Stimulated activated CD4-positive, alpha-beta T cell treated with anti-CD3 and anti-CD28 coated beads, Interleukin-1b, Interleukin-23, amount 100 ng/mL, for 48 hours (primary cell): ENCODE data around the gene PRAMEF14.
"Not testable (repeated sequence)": the region's sequence is repeated elsewhere in the genome, so short reads cannot be mapped to it uniquely, and the experiment has no call there.

Source experiments
- DNase-seq: peaks from one replicate; pipeline ENCODE4 v3.0.0-alpha.2; 2020

Gene PRAMEF14, protein sequence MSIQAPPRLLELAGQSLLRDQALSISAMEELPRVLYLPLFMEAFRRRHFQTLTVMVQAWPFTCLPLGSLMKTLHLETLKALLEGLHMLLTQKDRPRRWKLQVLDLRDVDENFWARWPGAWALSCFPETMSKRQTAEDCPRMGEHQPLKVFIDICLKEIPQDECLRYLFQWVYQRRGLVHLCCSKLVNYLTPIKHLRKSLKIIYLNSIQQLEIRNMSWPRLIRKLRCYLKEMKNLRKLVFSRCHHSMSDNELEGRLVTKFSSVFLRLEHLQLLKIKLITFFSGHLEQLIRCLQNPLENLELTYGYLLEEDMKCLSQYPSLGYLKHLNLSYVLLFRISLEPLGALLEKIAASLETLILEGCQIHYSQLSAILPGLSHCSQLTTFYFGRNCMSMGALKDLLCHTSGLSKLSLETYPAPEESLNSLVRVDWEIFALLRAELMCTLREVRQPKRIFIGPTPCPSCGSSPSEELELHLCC

DNA sequence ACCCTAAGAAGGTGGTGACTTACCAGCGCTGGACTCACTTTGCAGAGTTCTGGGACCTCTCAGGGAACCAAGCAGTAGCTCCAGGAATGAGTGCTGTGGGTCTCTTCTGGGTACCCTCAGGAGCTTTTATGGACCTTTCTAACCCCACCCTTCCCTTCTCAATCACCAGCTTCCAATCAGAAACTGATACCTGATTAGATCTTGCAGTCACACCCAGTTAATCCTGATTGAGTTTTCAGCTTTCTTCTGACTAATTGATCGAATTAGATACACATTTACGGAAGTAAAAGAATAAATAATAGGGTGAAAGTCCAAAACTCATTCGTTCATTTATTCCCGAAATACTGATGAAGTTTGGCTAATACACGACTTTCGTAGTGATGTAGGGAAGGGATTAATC, at the start of gene PRAMEF14:
Gene PRAMEF14 (minus strand): TSS at position 101 of the 400 bp plus-strand sequence. CDS start 1,820 bp downstream, outside the sequence.
- not testable (repeated sequence) for DNase-seq

DNA sequence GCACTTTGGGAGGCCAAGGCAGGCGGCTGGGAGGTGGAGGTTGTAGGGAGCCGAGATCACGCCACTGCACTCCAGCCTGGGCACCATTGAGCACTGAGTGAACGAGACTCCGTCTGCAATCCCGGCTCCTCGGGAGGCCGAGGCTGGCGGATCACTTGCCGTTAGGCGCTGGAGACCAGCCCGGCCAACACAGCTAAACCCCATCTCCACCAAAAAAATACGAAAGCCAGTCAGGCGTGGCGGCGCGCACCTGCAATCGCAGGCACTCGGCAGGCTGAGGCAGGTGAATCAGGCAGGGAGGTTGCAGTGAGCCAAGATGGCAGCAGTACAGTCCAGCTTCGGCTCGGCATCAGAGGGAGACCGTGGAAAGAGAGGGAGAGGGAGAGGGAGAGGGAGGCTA, 48.4 kb upstream of the PRAMEF14 start:
- DNase-seq, result not testable (repeated sequence)

DNA sequence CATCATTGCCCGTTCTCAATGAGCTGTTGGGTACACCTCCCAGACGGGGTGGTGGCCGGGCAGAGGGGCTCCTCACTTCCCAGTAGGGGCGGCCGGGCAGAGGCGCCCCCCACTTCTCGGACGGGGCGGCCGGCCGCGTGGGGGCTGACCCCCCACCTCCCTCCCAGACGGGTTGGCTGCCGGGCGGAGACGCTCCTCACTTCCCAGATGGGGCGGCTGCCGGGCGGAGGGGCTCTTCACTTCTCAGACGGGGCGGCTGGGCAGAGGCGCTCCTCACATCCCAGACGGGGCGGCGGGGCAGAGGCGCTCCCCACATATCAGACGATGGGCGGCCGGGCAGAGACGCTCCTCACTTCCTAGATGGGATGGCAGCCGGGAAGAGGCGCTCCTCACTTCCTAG, 47.8 kb upstream of the PRAMEF14 start:
- DNase-seq, result not testable (repeated sequence)

- DNase-seq, result not testable (repeated sequence)
Observed at GRCh38 chr1:13393004-13393403, 46.1 kb upstream of the PRAMEF14 start.

GRCh38 chr1:13389332-13389731, 42.4 kb upstream of the PRAMEF14 start, which contains the start of gene PRAMEF17:
TSS of gene PRAMEF17 (plus strand) at chr1:13389632. CDS start at chr1:13389658, 26 bp downstream.
- DNase-seq, result not testable (repeated sequence)

DNA sequence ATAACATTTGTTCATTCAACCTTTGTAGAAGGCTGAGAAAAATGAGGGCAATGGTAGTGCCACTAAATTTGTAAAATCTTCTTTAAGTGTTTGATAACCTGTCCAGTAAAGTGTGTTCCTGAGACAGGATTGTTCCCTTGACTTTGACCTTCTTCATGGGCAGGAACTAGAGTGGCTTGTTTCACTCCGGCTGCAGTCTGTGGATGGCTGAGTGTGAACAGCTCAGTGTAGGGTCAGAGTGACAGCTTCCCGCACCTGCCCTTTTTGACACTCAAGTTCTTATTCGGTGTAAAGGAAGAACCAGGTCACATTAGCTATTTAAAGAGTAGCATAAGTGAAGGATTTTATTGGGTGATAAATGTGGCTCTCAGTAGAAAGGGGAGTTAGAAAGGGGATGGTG, 33.4 kb upstream of the PRAMEF14 start:
- DNase-seq, result not testable (repeated sequence)

DNA sequence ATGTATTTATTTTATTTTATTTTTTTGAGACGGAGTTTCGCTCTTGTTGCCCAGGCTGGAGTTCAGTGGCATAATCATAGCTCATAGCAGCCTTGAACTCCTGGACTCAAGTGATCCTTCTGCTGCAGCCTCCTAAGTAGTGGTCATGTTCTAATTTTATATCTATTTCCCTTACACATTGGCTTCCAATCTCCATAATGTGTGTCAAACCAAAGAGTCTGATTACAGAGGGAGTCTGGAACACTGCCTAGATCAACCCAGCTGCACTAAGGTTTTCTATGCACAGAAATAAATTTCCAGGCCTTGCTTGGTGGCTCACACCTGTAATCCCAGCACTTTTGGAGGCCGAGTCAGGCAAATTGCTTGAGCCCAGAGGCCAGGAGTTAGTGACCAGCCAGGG, 32.0 kb upstream of the PRAMEF14 start:
- not testable (repeated sequence) for DNase-seq

GRCh38 chr1:13368544-13368943, 21.6 kb upstream of the PRAMEF14 start:
- DNase-seq, result peak; percentile 11

DNA sequence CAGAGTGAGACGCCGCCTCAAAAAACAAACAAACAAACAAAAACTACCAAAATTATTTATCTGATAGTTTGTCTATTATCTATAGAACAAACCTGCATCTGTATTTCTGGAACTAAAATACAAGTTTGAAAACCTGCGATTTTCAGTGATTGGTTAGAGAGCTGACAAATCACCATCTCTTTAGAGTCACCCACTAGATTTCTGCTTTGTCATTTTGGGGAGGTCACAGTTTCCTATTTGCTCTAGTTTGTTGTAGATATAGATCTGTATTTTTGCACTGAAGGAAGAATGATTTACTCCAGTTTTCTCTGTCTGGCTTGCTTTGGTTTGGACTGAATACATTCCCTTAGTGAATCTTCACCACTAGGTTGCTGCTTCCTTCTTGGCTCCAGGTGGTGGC, 19.6 kb upstream of the PRAMEF14 start:
- not testable (repeated sequence) for DNase-seq

DNA sequence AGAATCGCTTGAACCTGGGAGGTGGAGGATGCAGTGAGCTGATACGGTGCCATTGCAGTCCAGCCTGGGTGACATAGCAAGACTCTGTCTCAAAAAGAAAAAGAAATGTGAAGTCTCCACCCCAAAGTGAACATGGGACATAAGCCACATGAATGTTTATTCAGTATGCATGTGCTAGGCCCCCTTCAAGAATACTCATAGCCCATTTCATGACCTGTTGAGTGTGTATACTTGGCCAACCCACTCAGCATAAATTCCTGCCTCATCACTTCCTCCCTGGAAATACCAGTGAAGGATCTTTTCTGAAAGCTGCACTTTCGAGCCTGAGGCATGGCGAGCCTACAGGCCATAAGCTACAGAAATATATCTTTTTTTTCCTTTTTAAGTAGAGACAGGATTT, 18.0 kb upstream of the PRAMEF14 start:
- DNase-seq, result not testable (repeated sequence)

GRCh38 chr1:13362364-13362763, 15.4 kb upstream of the PRAMEF14 start:
- not testable (repeated sequence) for DNase-seq

DNA sequence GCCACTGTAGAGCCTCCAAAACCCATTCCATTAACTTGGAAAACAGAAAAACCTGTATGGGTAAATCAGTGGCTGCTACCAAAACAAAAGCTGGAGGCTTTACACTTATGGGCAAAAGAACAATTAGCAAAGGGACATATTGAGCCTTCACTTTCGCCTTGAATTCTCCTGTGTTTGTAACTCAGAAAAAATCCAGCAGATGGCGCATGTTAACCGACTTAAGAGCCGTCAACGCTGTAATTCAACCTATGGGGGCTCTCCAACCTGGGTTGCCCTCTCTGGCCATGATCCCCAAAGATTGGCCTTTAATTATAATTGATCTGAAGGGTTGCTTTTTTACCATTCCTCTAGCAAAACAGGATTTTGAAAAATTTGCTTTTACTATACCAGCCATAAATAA, 9.8 kb upstream of the PRAMEF14 start:
- DNase-seq, result not testable (repeated sequence)

- DNase-seq, result not testable (repeated sequence)
Observed at GRCh38 chr1:13354475-13354874, 7.5 kb upstream of the PRAMEF14 start.

DNA sequence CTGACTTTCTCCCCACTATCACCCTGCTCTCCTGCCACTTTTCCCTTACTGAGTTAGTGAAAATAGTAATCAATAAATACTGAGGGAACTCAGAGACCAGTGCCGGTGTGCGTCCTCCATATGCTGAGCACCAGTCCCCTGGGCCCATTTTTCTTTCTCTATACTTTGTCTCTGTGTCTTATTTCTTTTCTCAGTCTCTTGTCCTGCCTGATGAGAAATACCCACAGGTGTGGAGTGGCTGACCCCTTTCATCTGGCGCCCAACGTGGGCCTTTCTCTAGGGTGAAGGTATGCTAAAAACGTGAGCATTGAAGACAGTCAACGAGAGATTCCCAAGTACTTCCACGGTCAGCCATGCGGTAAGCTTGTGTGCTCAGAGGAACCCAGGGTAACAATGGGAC, 6.5 kb upstream of the PRAMEF14 start:
- not testable (repeated sequence) for DNase-seq

DNA sequence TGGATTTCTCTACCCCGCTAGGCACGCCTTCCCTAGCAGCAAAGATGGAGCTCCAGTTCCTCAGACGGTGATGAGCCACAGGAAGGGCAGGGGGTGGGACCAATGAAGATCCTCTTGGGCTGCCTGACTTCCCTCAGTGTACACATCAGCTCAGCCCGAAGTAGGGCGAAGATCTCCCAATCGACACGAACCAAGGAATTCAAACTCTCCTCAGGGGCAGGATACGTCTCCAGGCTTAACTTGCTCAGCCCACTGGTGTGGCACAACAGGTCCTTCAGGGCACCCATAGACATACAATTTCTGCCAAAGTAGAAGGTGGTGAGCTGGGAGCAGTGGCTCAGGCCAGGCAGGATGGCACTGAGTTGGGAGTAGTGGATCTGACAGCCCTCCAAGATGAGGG, 4.4 kb downstream of the PRAMEF14 start:
- DNase-seq, result not testable (repeated sequence)

- DNase-seq, result not testable (repeated sequence)
Observed at GRCh38 chr1:13315281-13315680, 31.7 kb downstream of the PRAMEF14 start, which contains the start of gene PRAMEF15. TSS of gene PRAMEF15 (plus strand) at chr1:13315581. CDS start at chr1:13318408, 2,827 bp downstream.

DNA sequence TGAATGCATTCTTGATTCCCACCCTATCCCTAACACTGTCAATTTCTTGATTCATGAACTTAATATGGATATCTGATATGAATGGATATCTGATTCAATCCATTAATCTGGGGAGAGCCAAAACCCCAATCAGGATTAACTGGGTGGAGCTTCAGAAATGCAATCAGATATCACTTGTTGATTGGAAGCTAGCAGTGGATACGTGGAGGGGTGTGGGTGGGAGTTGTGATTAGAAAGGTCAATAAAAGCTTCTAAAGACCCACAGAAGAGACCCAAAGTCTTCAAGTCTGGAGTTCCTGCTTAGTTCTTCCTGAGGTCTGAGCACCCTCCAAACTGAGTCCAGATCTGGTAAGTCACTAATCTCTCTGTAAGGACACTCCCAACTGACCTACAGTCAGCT, 43.7 kb downstream of the PRAMEF14 start, which contains the start of gene PRAMEF33:
Gene PRAMEF33 (plus strand): TSS at position 301 of the 400 bp plus-strand sequence. CDS start 2,416 bp downstream, outside the sequence.
- not testable (repeated sequence) for DNase-seq

DNA sequence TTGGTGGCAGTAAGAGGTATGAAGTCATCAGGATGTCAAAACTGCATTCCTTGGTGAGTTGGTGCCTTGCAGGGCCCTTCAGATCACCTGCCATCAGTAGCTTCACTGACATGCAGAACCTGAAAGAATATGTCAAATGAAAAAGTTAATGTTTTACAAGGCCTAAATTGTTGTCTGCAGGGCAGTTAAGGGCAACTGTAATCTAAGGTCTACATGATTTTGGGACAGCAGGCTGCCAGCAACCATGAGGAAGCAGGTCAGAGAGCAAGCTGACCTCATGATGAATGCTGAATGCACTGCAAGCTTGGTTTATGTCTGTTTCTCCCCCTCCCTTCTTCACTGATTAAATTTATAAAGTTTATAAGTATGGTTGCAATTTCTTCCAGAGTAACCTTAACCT, 44.7 kb downstream of the PRAMEF14 start:
- DNase-seq, result not testable (repeated sequence)

DNA sequence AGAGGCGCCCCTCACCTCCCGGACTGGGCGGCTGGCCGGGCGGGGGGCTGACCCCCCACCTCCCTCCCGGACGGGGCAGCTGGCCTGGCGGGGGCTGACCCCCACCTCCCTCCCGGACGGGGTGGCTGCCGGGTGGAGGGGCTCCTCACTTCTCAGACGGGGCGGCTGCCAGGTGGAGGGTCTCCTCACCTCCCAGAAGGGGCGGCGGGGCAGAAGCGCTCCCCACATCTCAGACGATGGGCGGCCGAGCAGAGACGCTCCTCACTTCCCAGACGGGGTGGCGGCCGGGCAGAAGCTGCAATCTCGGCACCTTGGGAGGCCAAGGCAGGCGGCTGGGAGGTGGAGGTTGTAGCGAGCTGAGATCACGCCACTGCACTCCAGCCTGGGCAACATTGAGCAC, 48.2 kb downstream of the PRAMEF14 start:
- DNase-seq, result not testable (repeated sequence)

DNA sequence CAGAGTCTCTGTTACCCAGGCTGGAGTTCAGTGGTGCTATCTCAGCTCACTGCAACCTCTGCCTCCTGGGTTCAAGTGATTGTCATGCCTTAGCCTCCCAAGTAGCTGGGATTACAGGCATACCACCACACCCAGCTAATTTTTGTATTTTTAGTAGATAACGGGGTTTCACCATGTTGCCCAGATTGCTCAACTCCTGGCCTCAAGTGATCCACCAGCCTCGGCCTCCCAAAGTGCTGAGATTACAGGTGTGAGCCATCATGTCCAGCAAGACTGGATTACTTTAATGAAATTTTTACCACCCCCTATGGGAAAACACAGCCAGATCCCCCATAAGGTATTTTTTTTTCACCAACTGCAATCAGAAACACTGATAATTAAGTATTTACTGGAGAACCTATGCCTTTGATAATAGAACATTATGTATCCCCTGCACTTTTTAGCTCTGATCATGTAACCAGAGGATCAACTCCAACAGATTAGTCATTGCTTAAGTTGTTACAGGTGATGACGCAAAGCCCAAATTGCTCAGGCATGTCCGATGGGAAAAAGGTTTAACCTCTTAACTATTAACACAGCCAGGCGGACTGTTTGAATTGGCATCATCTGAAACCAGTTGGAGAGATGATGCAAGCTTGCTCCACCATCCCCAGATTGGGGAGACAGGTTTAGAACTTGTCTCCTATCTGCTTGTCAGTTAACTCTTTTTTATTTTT, 49.6 kb downstream of the PRAMEF14 start:
- DNase-seq, result not testable (repeated sequence)
